ENCODE data around the gene ARSG. TPM values are rescaled to one million over a fixed set of nuclear protein-coding genes. Genes with fewer than 3 reads are reported as not detected.

ARSG gene
- total RNA-seq, 3 donors from 2014 or later = 9.3 to 14.8 (median 9.5) TPM

GRCh38 chr17:68455901-68456338 is 164.6 kb downstream of the ARSG start:
- peak; percentile 15 for TF ChIP-seq POLR2A (IDR thresholded peaks at IDR 0.05)
- no peak for TF ChIP-seq POLR2AphosphoS5 (IDR thresholded peaks at IDR 0.05)
- TF ChIP-seq CTCF (IDR thresholded peaks at IDR 0.05) = no peak
- no peak for DNase-seq (ENCODE audit: low spot score in 2 of 2)
- H3K27ac ChIP-seq = peak overlapping the region; percentile 98 to 99
- intact Hi-C loops (cut with DNase I; ENCODE audit: low total_unique reads) = no loop called here
- no peaks in the 10 kb centered on the region for H3K36me3 ChIP-seq
- no peaks in the 10 kb centered on the region for H3K4me1 ChIP-seq
- no peaks in the 10 kb centered on the region for H3K27me3 ChIP-seq
- H3K4me3 ChIP-seq = peak overlapping the region; percentile 86 to 91 (median 87)
- H3K9me3 ChIP-seq = no peaks in the 10 kb centered on the region

- intact Hi-C loops (cut with DNase I; ENCODE audit: low total_unique reads) = no loop called here
- H3K27ac ChIP-seq = peak overlapping the region; percentile 98 to 99
- H3K9me3 ChIP-seq = no peaks in the 10 kb centered on the region
- TF ChIP-seq POLR2AphosphoS5 (IDR thresholded peaks at IDR 0.05) = peak; percentile 16 to 64 (median 60)
- TF ChIP-seq CTCF (IDR thresholded peaks at IDR 0.05) = no peak
- H3K27me3 ChIP-seq = no peaks in the 10 kb centered on the region
- H3K4me1 ChIP-seq = no peaks in the 10 kb centered on the region
- peak; percentile 77 to 87 for DNase-seq (ENCODE audit: low spot score in 2 of 2)
- peak overlapping the region; percentile 86 to 91 (median 87) for H3K4me3 ChIP-seq
- no peaks in the 10 kb centered on the region for H3K36me3 ChIP-seq
Measured at GRCh38 chr17:68456339-68457167, 165.3 kb downstream of the ARSG start.

- intact Hi-C loops (cut with DNase I; ENCODE audit: low total_unique reads) = no loop called here
- H3K9me3 ChIP-seq = no peaks in the 10 kb centered on the region
- peak in 1 of 2 donors; percentile 59 for DNase-seq (ENCODE audit: low spot score in 2 of 2)
- peak within 1 kb of the TSS; percentile 98 to 99 for H3K27ac ChIP-seq
- TF ChIP-seq CTCF (IDR thresholded peaks at IDR 0.05) (no peak), POLR2AphosphoS5 (IDR thresholded peaks at IDR 0.05) (peak in 1 of 3 donors; percentile 6), POLR2A (IDR thresholded peaks at IDR 0.05) (no peak)
- H3K27me3 ChIP-seq = no peaks in the 10 kb centered on the region
- no peaks in the 10 kb centered on the region for H3K4me1 ChIP-seq
- no peaks in the 10 kb centered on the region for H3K36me3 ChIP-seq
- peak within 1 kb of the TSS; percentile 86 to 91 (median 87) for H3K4me3 ChIP-seq
Measured at GRCh38 chr17:68457168-68457538, 165.9 kb downstream of the ARSG start, which contains the start of gene WIPI1. WIPI1 (minus strand) TSS chr17:68457496; CDS start chr17:68457421, 75 bp downstream.

- Histone ChIP-seq H3K27me3 (no peaks in the 10 kb centered on the region), H3K4me3 (peak overlapping the region; percentile 86 to 91 (median 87)), H3K4me1 (no peaks in the 10 kb centered on the region), H3K36me3 (no peaks in the 10 kb centered on the region), H3K9me3 (no peaks in the 10 kb centered on the region), H3K27ac (peak overlapping the region; percentile 98 to 99)
- TF ChIP-seq POLR2A (IDR thresholded peaks at IDR 0.05) = peak; percentile 62
- peak in 1 of 3 donors; percentile 23 for TF ChIP-seq CTCF (IDR thresholded peaks at IDR 0.05)
- peak; percentile 67 to 94 (median 84) for TF ChIP-seq POLR2AphosphoS5 (IDR thresholded peaks at IDR 0.05)
- intact Hi-C loops (cut with DNase I; ENCODE audit: low total_unique reads) = no loop called here
- DNase-seq (ENCODE audit: low spot score in 2 of 2) = peak; percentile 99
Measured at GRCh38 chr17:68457539-68458259, 166.4 kb downstream of the ARSG start.
